GM18526 (cell line): ENCODE results near the gene MCCC1.

Source experiments
- POLR2A ChIP-seq: IDR thresholded peaks from 3 replicates; pipeline ENCODE4 v1.6.1; 2011; ENCODE audit not compliant: insufficient read length; ENCODE audit errors: extremely low read depth

Gene MCCC1

DNA sequence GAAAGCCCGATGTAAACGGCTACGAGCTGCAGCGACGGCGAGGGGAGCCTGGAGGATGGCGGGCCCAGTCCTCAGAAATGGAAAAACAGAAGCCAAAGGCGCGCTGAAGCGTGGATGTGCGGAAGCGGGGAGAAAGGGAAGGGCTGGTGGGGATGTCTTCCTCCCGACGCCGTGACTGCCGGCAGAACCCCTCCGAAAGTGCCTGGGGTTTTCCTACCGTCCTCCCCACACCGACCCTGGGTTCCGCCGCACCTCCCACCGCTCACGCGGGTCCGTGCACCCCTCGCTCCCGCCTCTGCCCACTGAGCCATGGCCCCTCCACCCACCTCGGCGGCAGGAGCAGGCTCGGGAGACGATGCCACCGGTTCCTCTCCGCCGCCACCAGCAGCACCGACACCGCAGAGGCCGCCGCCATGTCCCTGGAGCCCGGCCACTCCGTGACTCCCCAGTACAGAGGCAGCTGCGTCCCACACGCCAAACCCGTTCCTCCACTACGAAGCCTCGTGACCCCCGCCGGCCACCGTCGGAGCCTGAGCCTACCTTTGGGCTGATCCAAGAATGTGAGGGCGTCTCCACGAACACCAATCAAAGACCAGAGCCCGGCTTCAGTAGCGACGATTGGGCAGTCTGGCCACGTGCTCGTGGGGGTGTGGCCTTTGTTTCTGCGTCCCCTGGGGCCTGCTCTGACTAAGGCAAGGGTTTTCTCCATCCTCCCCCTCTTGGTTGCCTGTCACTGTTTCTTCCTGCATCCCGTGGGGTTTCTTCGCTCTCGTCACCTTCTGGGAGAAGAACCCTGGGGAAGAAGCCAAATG is at the start of gene MCCC1:
Gene MCCC1, minus strand, starts transcription at position 471 of the 812 bp plus-strand sequence. Its CDS starts 56 bp downstream, at position 415.
- TF ChIP-seq POLR2A = peak; percentile 87

DNA sequence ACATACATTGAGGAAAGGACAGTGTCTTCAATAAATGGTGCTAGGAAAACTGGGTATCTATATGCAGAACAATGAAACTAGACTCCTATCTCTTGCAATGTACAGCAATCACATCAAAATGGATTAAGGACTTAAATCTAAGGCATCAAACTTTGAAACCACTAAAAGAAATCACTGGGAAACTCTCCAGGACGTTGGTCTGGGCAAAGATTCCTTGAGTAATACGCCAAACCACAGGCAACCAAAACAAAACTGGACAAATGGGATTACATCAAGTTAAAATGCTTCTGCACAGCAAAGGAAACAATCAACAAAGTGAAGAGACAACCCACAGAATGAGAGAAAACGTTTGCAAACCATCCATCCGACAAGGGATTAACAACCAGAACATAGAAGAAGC is 48.8 kb upstream of the MCCC1 start:
- TF ChIP-seq POLR2A = no peak

DNA sequence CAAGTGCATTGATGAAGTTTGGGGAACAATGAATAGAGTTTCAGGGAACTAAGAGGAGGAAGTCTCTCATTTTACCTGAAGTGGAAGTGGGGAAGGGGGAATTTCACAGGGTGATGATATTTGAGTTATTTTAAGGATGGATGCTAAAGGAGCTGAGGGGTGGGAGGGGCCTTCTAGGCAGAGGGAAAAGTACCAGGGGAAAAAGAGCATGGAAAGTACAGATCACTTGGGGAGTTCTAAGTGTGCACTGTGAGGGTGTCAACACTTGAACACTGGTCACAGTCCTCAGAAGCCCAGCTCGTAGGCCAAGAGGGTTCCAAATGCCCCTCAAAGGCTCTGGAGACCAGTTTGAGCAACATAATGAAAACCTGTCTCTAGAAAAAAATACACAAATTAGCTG is 45.1 kb upstream of the MCCC1 start:
- TF ChIP-seq POLR2A = no peak

DNA sequence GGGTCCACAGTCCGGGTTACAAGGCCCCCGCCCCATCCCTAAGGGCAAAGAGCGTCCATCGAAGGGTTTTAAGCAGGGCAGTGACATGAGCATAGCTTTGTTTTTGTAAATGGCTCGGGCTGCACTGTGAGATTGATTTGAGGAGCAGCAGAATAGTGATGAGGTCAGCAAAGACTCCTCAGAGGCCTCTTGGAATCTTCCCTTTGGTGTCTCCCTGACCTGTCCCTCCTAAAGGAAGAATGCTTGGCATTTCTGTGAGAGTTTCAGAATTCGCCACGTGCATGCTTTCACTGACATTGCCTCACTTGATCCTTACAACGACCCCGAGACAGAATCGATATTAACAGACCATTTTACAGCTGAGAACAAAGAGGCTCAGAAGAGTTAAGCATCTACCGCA is 42.9 kb upstream of the MCCC1 start:
- no peak for TF ChIP-seq POLR2A

DNA sequence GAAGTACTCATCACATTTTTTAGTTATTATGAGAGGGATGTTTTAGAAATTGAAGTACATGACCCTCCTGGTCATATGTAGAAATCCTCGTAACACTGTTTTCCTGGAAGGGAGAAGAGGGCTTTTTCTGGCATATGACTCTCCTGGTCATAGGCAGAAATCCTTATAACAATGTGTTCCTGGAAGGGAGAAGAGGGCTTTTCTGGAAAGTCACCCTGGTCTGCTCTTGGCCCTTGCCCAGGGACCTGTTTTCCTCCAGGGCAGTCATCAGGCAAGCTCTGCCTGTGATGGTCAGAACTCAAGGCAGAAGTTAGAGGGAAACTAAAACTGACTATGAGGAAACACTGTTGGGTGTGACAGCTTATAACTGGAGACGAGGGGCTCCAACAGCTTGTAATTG is 35.5 kb upstream of the MCCC1 start:
- TF ChIP-seq POLR2A = no peak

DNA sequence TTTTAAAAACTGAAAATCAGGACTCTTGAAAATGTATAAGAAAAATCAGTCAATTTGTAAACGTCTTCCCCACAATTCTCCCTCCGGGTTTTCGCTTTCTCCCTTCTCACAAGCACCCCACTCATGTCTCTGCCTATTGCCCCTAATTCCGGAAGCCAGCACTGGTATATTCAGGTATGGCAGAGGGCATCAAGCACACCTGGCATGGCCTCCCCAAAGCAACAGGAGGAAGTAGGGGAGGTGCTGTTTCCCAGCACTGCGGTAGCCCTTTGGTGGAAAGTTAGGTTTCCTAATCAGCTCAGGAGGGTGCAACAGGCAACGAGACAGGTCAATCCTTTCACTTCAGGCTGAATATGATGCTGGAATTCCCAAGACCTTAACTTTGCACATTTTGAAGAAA is 33.1 kb upstream of the MCCC1 start:
- TF ChIP-seq POLR2A = no peak

DNA sequence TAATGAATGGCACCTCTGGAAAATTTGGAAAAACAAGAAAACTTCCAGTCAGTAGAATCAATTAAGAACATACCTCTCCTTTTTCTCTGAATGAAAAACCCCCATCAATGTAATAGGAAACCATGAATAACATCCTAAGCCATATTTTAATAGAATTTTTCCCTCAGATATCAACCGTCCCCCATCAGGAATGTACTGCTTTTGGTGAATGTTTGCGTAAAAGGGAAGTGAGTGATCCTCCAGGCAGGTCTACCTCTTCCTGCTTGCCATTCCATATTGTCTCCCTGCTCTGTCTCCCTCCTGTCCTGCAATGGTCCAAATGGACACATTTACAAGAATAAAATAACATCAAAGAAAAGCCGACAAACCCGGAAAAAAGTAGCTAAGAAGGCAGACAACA is 32.4 kb upstream of the MCCC1 start:
- no peak for TF ChIP-seq POLR2A

DNA sequence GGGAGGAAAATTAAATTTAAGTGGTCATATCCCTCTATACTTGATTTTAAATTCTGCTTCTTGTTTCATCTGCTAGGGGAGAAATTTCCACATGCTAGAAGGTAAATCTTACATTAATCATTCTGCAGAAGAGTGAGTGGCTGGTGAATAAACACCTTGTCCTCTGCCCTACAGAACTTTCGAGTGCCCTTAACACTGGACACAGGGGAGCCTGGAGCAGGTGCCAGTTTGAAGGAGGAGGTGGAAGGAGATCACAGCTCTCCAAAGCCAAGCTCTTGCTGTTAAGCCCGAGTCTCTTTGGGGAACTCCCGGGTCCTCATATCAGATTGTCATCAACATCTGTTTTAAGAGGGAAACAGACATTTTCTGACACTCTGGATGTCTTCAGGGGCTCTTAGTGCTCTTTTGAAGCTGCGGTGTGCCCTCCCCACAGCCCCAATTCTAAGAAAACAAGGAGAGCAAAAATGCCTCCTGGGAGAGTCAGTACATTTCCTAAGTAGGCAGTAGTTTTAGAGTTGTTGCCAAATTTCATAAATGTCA is 32.0 kb upstream of the MCCC1 start:
- no peak for TF ChIP-seq POLR2A

DNA sequence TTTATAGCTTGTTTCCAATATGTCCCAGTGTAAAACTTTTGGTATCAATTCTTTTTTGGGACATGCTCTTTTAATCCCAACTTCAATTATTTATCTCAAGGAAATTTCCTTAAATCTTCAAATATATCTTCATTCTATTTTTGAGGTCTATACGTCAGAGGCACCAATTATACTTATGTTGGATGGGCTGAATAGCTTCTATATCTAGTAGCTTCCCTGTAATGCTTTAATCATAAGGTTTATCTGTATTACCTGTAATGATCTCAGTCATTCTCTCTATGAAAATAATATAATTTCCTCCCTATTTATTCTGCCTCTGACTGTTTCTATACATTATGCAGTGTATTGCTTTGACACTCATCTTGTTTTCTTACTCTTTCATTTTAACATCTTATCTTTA is 29.9 kb upstream of the MCCC1 start:
- TF ChIP-seq POLR2A = no peak

DNA sequence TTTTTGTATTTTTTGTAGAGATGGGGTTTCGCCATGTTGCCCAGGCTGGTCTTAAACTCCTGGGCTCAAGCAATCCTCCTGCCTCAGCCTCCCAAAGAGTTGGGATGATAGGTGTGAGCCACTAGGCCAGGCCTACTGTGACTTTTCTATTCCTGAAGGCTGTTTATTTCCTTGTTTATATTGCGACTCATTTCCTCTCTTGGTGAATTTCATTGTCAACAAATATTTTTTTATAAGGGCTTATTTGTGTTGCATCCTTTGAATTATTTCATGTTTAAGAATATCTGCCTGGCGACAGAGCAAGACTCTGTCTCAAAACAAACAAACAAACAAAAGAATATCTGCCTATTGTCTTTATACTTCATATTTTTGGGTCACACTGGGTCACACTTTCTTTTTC is 29.4 kb upstream of the MCCC1 start:
- no peak for TF ChIP-seq POLR2A

DNA sequence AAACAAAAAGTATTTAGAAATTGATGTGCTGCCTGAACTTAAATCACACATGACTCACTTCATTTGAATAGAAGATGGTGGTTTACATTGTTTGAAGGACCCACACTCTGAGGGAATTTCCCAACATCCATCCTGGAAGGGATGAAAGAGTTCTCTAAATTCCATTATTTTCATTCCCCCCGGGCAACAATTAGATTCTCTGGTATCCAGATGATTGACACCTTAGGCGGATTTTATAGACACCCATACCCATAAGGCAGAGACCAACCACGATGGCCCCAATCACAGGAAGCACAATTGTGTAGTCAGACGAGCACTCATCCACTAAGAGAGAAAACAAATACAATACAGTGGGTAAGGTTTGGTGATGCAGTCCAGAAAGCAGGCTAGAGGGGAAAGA is 24.6 kb upstream of the MCCC1 start:
- TF ChIP-seq POLR2A = no peak

DNA sequence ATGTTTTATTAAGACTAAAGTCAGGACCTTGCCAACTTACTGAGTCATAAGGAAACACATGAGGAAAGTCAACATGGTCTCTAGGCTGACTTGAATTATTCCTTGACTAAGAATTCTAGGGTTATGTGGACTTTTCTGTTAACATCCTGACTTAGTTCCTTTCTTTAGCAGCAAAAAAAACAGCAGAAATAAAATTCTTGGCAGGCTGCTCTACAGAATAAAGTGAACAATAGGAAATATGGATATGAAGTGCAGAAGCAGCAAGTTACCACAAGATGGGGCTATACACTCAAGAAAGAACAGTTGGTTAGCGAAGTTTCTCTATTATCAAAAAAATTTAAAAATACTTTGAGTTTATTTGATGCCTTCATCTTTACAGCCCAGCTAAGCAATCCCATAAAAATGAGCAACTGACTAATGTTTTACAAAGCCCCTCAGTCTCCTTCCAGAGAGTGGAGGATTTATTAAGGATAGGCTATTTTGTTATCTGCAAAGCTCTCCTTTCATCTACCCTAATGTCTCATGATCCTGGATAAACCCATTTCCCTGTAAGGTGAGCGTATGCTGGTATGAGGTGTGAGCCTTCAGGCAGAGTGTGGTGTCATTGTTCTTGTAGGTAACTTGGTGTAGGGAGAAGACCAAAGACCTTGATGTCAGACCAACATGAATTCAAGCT is 23.1 kb upstream of the MCCC1 start:
- TF ChIP-seq POLR2A = no peak

DNA sequence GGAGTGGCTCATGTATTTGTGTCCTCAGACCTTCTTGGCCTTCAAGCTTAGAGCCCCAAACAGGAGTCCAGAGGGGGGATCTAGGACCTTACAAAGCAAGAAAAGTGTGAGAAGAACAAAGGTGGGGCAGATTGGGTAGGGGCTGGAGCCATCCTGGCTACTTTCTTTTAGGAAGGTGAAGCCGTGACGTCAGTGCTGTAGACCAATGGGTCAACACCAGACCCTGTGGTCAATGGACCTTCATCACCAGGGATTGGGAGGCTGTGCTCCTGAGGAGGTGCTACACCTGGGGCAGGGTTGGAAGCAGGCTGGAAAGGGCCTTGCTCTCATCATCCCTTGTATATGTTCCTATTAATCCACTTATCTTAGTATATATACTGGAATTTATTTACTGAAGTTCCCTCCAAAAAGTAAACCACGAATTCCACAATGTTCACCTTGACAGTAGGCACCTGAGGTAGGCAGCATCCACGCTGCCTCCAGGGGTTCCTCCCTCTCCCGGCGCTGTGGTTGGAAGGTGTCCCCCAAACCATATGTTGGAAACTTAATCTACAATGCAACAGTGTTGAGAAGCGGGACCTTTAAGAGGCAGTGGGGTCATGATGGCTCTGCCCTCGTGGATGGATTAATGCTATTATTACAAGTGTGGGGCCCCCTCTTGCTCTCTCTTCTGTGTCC is 21.4 kb upstream of the MCCC1 start:
- TF ChIP-seq POLR2A = no peak

DNA sequence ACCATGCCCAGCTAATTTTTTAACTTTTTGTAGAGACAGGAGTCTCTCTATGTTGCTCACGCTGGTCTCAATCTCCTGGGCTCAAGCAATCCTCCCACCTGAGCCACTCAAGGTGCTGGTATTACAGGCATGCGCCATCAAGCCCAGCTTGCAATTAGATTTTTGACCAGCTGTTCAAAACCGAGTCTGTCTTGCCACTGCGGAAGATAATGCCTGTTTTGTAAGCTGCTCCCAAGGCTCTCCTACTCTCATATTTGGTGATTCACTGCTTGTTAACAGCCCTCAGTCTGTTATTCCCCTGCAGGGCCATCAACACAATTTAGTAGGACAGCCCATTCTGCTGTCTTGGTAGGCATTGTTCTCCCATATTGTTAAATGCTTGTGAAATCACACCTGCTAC is 17.8 kb upstream of the MCCC1 start:
- TF ChIP-seq POLR2A = no peak

DNA sequence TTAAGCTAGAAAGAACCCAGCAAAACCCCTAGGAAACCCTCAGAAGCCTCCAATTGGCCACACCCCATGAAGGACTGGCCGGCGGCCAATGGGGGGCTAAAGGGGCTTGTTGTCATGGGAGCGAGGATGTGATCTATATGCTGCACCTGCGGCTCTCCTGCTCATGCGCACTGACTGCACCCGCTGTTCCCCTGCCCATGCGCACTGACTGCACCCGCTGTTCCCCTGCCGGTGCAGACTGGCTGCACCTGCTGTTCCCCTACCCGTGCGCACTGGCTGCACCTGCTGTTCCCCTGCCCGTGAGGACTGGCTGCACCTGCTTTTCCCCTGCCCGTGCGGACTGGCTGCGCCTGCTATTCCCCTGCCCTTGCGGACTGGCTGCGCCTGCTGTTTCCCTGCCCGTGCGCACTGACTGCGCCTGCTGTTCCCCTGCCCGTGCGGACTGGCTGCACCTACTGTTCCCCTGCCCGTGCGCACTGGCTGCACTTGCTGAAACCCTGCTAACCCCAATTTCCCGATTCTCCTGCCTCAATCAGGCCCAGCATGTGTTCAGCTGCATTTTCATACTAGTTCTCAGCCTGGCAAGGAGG is 16.8 kb upstream of the MCCC1 start:
- TF ChIP-seq POLR2A = no peak
